ENCODE data around the gene GBP3. TPM values are rescaled to one million over a fixed set of nuclear protein-coding genes. Genes with fewer than 3 reads are reported as not detected.
A peak's percentile ranks its signal among the peaks of the same experiment; 100 is the strongest.

GBP3 gene
- total and polyA plus RNA-seq, 2 donors (not counting 1 experiment from before 2014, with no cell fraction given) = 44.9 to 51.5 TPM

GRCh38 chr1:88998716-88999115 lies 23.9 kb downstream of the GBP3 start:
- peak; percentile 53 to 77 for DNase-seq (ENCODE audit: low read depth in 2 of 2)
- Histone ChIP-seq H3K4me1 (ENCODE audit: control insufficient read depth, extremely low read depth, insufficient read depth, low read length) (no peaks in the 10 kb centered on the region), H2AFZ (ENCODE audit: low read length) (no peak overlapping the region), H3K9me3 (ENCODE audit: control insufficient read depth, insufficient read depth, low read depth, low read length) (no peaks in the 10 kb centered on the region), H3K27ac (ENCODE audit: insufficient read depth, low read length) (no peak overlapping the region), H3K4me2 (ENCODE audit: extremely low read depth, insufficient read depth, low read length) (no peak overlapping the region), H3K9ac (ENCODE audit: insufficient read depth, low read length) (no peak overlapping the region), H3K27me3 (ENCODE audit: control insufficient read depth, insufficient read depth, low read length) (no peaks in the 10 kb centered on the region), H3K4me3 (replicated peaks in 1 of 4; ENCODE audit: control extremely low read depth in 1 of 4, insufficient read depth in 1 of 4, low read depth in 3 of 4, low read length in 4 of 4) (no peak overlapping the region), H4K20me1 (ENCODE audit: control insufficient read depth, extremely low read depth, insufficient read depth, low read length) (no peaks in the 10 kb centered on the region), H3K79me2 (ENCODE audit: control insufficient read depth, insufficient read depth, low read length) (no peaks in the 10 kb centered on the region), H3K36me3 (ENCODE audit: control insufficient read depth, insufficient read depth, low read length) (no peaks in the 10 kb centered on the region)
- TF ChIP-seq EZH2 (IDR thresholded peaks at IDR 0.05; ENCODE audit: low read length, missing control alignments) = no peak
- peak; percentile 24 to 34 for TF ChIP-seq CTCF (conservative IDR thresholded peaks at IDR 0.05 in 1 of 2, IDR thresholded peaks at IDR 0.05 in 1 of 2; ENCODE audit: low read depth in 1 of 2, low read length in 2 of 2)

DNA sequence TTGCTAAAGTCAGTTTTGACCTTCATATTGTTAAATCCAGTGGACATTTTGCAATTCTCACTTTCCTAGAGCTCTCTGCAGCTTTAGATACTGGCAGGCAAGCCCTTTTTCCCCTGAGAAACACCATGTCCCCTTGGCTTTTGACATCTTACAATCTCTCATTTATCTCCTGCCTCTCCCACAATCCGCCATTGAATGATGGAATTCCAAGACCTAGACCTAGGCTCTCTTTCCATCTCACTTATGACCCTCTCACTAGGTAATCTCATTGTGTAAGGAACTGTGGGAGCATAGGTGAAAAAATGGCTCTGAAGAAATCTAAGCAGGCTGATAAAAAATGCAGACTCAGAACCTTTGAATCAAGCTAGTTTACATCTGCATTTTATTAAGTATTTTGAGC lies 32.2 kb downstream of the GBP3 start:
- no peak overlapping the region for H3K9ac ChIP-seq (ENCODE audit: insufficient read depth, low read length)

GRCh38 chr1:88985692-88986091 lies 37.0 kb downstream of the GBP3 start:
- Histone ChIP-seq H2AFZ (ENCODE audit: low read length) (no peak overlapping the region), H3K36me3 (ENCODE audit: control insufficient read depth, insufficient read depth, low read length) (no peaks in the 10 kb centered on the region), H3K4me1 (ENCODE audit: control insufficient read depth, extremely low read depth, insufficient read depth, low read length) (peaks cover 5% of the 10 kb centered on the region), H3K27me3 (ENCODE audit: control insufficient read depth, insufficient read depth, low read length) (no peaks in the 10 kb centered on the region), H3K9ac (ENCODE audit: insufficient read depth, low read length) (no peak overlapping the region), H3K4me3 (replicated peaks in 1 of 4; ENCODE audit: control extremely low read depth in 1 of 4, insufficient read depth in 1 of 4, low read depth in 3 of 4, low read length in 4 of 4) (peak overlapping the region in 1 of 4 experiments; percentile 15), H4K20me1 (ENCODE audit: control insufficient read depth, extremely low read depth, insufficient read depth, low read length) (no peaks in the 10 kb centered on the region), H3K9me3 (ENCODE audit: control insufficient read depth, insufficient read depth, low read depth, low read length) (no peaks in the 10 kb centered on the region), H3K4me2 (ENCODE audit: extremely low read depth, insufficient read depth, low read length) (peak overlapping the region; percentile 45), H3K27ac (ENCODE audit: insufficient read depth, low read length) (peak overlapping the region; percentile 40), H3K79me2 (ENCODE audit: control insufficient read depth, insufficient read depth, low read length) (peaks cover 49% of the 10 kb centered on the region)
- DNase-seq (ENCODE audit: low read depth in 2 of 2) = no peak
- TF ChIP-seq EZH2 (IDR thresholded peaks at IDR 0.05; ENCODE audit: low read length, missing control alignments) (no peak), CTCF (conservative IDR thresholded peaks at IDR 0.05 in 1 of 2, IDR thresholded peaks at IDR 0.05 in 1 of 2; ENCODE audit: low read depth in 1 of 2, low read length in 2 of 2) (no peak)

More for the DNA sequence above, 32.2 kb downstream of the GBP3 start:
- Histone ChIP-seq H3K36me3 (ENCODE audit: control insufficient read depth, insufficient read depth, low read length) (no peaks in the 10 kb centered on the region), H3K79me2 (ENCODE audit: control insufficient read depth, insufficient read depth, low read length) (peaks cover 48% of the 10 kb centered on the region), H3K4me3 (replicated peaks in 1 of 4; ENCODE audit: control extremely low read depth in 1 of 4, insufficient read depth in 1 of 4, low read depth in 3 of 4, low read length in 4 of 4) (no peak overlapping the region), H3K27ac (ENCODE audit: insufficient read depth, low read length) (no peak overlapping the region), H3K4me1 (ENCODE audit: control insufficient read depth, extremely low read depth, insufficient read depth, low read length) (peaks cover 7% of the 10 kb centered on the region), H3K4me2 (ENCODE audit: extremely low read depth, insufficient read depth, low read length) (peak overlapping the region; percentile 37), H4K20me1 (ENCODE audit: control insufficient read depth, extremely low read depth, insufficient read depth, low read length) (no peaks in the 10 kb centered on the region), H2AFZ (ENCODE audit: low read length) (no peak overlapping the region), H3K27me3 (ENCODE audit: control insufficient read depth, insufficient read depth, low read length) (no peaks in the 10 kb centered on the region), H3K9me3 (ENCODE audit: control insufficient read depth, insufficient read depth, low read depth, low read length) (no peaks in the 10 kb centered on the region)
- no peak for DNase-seq (ENCODE audit: low read depth in 2 of 2)
- TF ChIP-seq CTCF (conservative IDR thresholded peaks at IDR 0.05 in 1 of 2, IDR thresholded peaks at IDR 0.05 in 1 of 2; ENCODE audit: low read depth in 1 of 2, low read length in 2 of 2) (no peak), EZH2 (IDR thresholded peaks at IDR 0.05; ENCODE audit: low read length, missing control alignments) (no peak)

All from fibroblast of lung (primary cell).